HFF-Myc (cell line): ENCODE measurements around the gene CHCHD5.
A peak's percentile ranks its signal among the peaks of the same experiment; 100 is the strongest.
"Not testable (repeated sequence)": the region's sequence is repeated elsewhere in the genome, so short reads cannot be mapped to it uniquely, and the experiment has no call there.

ENCODE experiments used
- DNase-seq: peaks from one replicate; pipeline ENCODE4 v3.0.0-alpha.2; 2011; ENCODE audit warnings: low read depth; ENCODE audit errors: extremely low read depth
- H3K4me3 ChIP-seq: replicated peaks from 2 replicates; pipeline ENCODE4 v1.5.1; 2011; ENCODE audit warnings: low read depth, mild to moderate bottlenecking, control low read depth, low read length
- TF ChIP-seq, protein P1 (sequence below): IDR thresholded peaks from 2 replicates; pipeline ENCODE4 v1.5.1; 2012; ENCODE audit warnings: mild to moderate bottlenecking, low read depth, low read length, control low read depth; ENCODE audit errors: missing control alignments

Gene CHCHD5

DNA sequence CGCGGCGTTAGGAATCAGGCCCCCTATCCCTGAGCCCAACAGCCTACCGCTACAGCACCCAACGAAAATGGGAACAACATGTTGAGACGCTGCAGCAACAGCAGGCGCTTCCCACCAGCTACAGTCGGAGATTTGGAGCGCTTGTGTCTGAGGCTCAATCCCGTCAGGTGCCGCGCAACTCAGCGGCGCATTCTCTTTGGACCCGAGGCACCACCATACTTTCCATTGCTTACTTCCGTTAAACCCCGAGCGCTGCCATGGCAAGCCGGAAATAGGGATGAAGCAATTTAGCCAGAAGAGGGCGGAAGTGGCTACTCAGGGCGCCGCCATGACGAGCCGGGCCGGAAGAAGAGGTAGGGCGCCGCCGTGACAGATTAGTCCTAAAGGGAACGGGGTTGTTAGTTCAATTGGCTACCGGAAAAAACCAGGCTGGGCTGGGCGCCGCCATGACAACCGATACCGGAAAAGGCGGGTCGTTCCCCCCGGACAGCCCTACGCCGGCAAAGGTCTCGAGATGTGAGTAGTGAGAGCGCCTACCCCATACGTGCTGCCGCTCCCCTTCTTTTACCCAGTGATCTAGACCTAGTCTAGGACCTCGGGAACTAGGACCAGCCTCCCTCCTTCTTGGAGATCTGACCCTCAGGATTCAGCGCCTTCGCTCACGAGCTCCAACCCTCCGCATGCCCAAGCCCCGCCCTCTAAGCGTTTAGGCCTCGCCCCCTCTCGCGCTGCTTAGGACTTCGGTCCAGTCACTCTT lies at the start of gene CHCHD5:
CHCHD5 (plus strand) TSS at position 476 of the 757 bp plus-strand sequence; CDS start at position 515, 39 bp downstream.
- TF ChIP-seq, protein P1, sequence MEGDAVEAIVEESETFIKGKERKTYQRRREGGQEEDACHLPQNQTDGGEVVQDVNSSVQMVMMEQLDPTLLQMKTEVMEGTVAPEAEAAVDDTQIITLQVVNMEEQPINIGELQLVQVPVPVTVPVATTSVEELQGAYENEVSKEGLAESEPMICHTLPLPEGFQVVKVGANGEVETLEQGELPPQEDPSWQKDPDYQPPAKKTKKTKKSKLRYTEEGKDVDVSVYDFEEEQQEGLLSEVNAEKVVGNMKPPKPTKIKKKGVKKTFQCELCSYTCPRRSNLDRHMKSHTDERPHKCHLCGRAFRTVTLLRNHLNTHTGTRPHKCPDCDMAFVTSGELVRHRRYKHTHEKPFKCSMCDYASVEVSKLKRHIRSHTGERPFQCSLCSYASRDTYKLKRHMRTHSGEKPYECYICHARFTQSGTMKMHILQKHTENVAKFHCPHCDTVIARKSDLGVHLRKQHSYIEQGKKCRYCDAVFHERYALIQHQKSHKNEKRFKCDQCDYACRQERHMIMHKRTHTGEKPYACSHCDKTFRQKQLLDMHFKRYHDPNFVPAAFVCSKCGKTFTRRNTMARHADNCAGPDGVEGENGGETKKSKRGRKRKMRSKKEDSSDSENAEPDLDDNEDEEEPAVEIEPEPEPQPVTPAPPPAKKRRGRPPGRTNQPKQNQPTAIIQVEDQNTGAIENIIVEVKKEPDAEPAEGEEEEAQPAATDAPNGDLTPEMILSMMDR = no peak
- peak; percentile 86 for DNase-seq
- H3K4me3 ChIP-seq = peak within 1 kb of the TSS; percentile 69

DNA sequence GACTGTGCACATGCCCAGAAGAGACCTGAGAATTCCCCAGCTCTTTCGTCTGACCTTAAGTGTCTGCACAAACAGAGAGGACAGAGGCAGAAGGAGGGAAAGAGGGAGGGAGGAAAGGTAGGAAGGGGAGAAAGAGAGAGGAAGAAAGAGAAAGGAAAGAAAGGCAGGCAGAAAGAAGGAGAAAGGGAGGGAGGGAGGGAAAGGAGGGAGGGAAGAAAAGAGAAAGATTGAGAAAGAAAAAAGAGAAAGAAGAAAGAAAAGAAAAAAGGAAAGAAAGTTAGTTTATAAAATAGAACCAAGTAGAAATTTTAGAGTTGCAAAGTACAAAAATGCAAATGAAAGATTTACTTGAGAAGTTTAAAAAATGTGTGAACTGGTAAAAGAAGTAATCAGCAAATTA lies 49.6 kb upstream of the CHCHD5 start:
- no peak for DNase-seq
- TF ChIP-seq, protein P1 = no peak

DNA sequence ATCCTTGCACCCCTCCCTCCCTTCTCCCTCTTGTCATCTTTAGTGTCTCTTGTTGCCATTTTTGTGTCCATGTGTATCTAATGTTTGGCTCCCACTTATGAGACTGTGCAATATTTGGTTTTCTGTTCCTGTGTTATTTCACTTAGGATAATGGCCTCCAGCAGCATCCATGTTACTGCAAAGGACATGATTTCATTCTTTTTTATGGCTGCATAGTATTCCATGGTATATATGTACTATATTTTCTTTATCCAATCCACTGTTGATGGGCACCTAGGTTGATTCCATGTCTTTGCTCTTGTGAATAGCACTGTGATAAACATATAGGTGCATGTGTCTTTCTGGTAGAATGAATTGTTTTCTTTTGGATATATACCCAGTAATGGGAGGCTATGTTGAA lies 47.7 kb upstream of the CHCHD5 start:
- not testable (repeated sequence) for H3K4me3 ChIP-seq, DNase-seq

More for the DNA sequence above, 49.6 kb upstream of the CHCHD5 start:
- no peak overlapping the region for H3K4me3 ChIP-seq

- no peak for DNase-seq
- H3K4me3 ChIP-seq = no peak overlapping the region
- TF ChIP-seq, protein P1 = no peak
These were observed 45.1 kb upstream of the CHCHD5 start for GRCh38 chr2:112539306-112539705.

DNA sequence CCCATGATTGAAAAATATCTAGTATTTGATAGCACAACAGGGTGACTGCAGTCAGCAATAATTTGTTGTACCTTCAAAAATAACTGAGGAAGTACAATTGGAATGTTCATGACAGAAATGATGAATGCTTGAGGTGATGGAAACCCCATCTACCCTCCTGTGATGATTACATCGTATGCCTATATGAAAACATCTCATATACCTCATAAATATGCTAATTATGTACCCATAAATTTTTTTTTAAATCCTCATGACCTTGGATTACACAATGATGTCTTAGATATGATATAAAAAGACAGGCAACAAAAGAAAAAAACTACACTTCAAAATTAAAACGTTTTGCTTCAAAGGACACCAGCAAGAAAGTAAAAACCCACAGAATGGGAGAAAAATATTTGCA lies 43.5 kb upstream of the CHCHD5 start:
- TF ChIP-seq, protein P1 = no peak
- no peak for DNase-seq
- no peak overlapping the region for H3K4me3 ChIP-seq

DNA sequence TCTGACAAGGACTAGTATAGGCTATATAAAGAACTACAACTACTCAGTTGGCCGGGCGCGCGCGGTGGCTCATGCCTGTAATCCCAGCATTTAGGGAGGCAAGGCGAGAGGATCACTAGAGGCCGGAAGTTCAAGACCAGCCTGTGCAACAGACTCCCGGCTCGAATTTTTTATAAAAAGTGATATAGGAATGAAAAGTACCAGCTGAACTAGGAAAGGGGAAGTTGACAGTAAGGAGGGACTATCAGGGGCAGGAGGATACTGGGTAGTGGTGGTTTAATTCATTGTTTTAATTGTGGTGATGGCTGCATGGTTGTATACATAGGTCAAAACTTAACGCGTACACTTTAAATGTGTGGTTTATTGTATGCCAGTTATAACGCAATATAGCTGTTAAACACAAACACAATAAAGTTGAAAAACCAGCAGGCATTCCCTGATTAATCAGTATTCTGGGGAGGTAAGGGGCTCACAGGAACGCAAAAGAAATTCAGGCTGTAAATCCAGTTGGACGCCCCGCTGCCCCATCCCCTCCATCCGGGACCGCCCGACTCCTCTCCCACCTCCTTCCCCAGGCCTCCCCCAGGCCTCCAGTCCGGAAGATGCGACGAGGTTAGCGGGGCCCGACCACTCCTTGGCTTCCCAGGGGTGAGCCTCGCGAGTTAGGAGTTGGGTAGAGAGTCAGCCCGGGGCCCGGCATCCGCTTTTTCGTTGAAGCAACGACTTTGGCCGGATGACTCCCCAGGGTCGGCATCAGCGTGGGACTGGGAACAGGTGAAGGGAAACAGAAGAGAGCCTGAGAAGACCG lies 42.9 kb upstream of the CHCHD5 start:
- TF ChIP-seq, protein P1 = no peak
- DNase-seq = peak; percentile 16
- H3K4me3 ChIP-seq = peak overlapping the region; percentile 95

GRCh38 chr2:112542123-112542983 lies 42.1 kb upstream of the CHCHD5 start, which contains the start of gene POLR1B:
Gene POLR1B (plus strand): TSS chr2:112542465. CDS start chr2:112542495, 30 bp downstream.
- TF ChIP-seq, protein P1 = no peak
- H3K4me3 ChIP-seq = peak within 1 kb of the TSS; percentile 95
- peak; percentile 64 for DNase-seq
